ENCODE measurements around the gene SLC25A1.

DNA sequence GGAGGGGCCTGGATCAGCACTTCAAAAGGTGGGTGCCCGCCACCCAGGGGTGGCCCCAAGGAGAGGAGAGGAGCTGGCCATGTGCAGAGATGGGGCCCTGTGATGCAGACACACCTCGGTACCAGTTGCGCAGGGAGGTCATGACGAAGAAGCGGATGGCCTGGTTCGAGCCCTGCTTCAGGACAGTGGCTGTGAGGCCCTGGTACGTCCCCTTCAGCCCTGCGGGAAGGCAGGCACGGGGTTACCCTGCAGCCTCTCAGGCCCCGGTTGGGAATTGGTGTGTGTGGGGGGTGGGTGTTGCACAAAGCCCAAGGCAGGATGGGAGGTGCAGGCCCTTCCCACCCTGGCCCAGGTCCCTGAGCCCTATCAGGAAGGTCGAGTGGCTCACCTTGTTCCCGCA lies 1.8 kb downstream of the SLC25A1 start:
- TF ChIP-seq CTCF (conservative IDR thresholded peaks at IDR 0.05; ENCODE audit: low read length) (no peak), EZH2phosphoT487 (IDR thresholded peaks at IDR 0.05; ENCODE audit: borderline replicate concordance) (no peak)

Data from Loucy (cell line).